ENCODE data around the gene IQCK.

DNA sequence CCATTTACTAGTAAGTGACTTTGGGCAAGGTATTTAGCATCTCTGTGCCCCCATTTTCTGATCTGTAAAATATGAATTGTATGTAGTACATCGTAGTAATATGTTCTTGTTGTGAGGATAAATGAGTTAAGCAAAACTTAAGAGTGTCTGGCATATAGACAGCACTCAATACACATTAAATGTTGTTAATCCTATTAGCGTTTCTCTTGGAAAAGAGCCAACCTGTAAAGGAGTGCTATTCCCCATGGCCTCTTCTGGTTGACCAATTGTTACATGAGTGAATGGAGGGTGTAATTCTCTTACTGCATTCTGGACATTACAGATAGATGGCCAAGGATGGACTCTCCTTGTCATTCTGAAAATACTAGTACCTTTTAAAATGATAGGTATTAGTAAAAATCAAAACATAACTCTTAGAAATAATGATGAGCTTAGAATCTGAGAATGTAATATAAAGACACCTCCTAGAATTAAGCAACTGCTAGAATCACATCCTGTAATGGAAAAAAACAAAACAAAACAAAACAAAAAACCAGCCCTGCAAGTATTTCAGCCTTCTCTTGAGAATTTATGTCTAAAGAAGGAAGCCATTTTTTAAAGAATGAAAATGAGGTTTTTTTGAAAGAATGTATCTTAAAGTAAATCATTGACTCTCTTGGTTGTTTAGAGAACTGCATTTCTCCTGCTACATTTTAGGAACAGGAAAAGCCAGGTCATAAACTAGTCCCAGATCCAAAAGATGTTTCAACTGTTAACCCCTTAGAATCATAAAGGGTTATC lies 30.5 kb downstream of the IQCK start:
- TF ChIP-seq CTCF (IDR thresholded peaks at IDR 0.05) (no peak), POLR2A (IDR thresholded peaks at IDR 0.05) (no peak)
